ENCODE results near the gene RSRC1. TPM values are rescaled to one million over a fixed set of nuclear protein-coding genes. Genes with fewer than 3 reads are reported as not detected.

RSRC1 gene
- total RNA-seq, 1 experiment from 2014 or later = 37.9 TPM

DNA sequence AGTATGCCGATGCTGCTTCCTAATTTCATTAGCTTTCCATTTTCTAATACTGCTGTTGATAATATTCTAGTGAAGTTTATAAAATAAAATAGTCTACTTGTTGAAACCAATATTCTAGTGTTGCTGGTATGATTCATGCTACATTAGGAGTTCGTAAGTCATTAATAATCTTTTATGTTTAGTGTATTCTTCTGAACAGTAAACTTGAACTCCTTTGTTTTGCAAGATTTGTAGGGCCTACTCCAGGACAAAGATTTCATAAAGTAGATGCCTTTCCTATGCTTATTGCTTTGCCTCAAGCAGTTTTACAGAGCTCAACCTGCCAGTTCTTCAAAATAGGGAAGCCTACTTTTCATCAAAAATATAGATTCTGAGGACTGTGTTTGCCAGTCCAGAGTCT, 111.5 kb downstream of the RSRC1 start:
- no peak overlapping the region for H3T11ph ChIP-seq (ENCODE audit: low read length)
- no peak overlapping the region for H3K9ac ChIP-seq (ENCODE audit: extremely low read depth, insufficient read length, low read length)
- H3K4me1 ChIP-seq (ENCODE audit: insufficient read depth, low read length) = no peaks in the 10 kb centered on the region
- no peaks in the 10 kb centered on the region for H3K27me3 Mint-ChIP-seq (ENCODE audit: low read depth)
- no peaks in the 10 kb centered on the region for H3K79me1 ChIP-seq (ENCODE audit: insufficient read depth, low read depth, low read length, poor library complexity, severe bottlenecking)
- H3K14ac ChIP-seq (ENCODE audit: insufficient read depth, low read length) = no peak overlapping the region
- no peaks in the 10 kb centered on the region; the same call in 1 of the 2 replicates for H3K27me3 ChIP-seq (ENCODE audit: insufficient read depth, low read length)
- H2AFZ ChIP-seq (ENCODE audit: low read length) = no peak overlapping the region
- H2BK15ac ChIP-seq (ENCODE audit: low read depth, low read length) = no peak overlapping the region
- H3K4me2 ChIP-seq (ENCODE audit: insufficient read depth, insufficient read length, low read length) = no peak overlapping the region
- no peaks in the 10 kb centered on the region for H3K36me3 Mint-ChIP-seq (ENCODE audit: insufficient read depth in 1 of 3, low read depth in 3 of 3)
- no peak overlapping the region for H3K4me3 Mint-ChIP-seq
- no peak overlapping the region for H3K23ac ChIP-seq (ENCODE audit: insufficient read length, low read depth, low read length)
- no peak overlapping the region for H4K5ac ChIP-seq (ENCODE audit: insufficient read length, low read depth, low read length)
- H3K4ac ChIP-seq (ENCODE audit: low read depth, low read length) = no peak overlapping the region
- no peaks in the 10 kb centered on the region for H3K9me3 ChIP-seq (ENCODE audit: control insufficient read depth, low read depth, low read length)
- H2BK20ac ChIP-seq (ENCODE audit: low read depth, low read length, poor library complexity, severe bottlenecking) = no peak overlapping the region
- no peak overlapping the region for H3K56ac ChIP-seq (ENCODE audit: insufficient read length, low read depth, low read length)
- H2AK5ac ChIP-seq (ENCODE audit: insufficient read length, low read length) = no peak overlapping the region
- no peak overlapping the region for H2BK120ac ChIP-seq (ENCODE audit: low read depth, low read length, poor library complexity, severe bottlenecking)
- H4K91ac ChIP-seq (ENCODE audit: insufficient read length, low read depth, low read length) = no peak overlapping the region
- DNase-seq = no peak
- H2BK12ac ChIP-seq (ENCODE audit: insufficient read length, low read depth, low read length) = no peak overlapping the region
- no peaks in the 10 kb centered on the region for H4K20me1 ChIP-seq (ENCODE audit: control insufficient read depth, insufficient read depth, insufficient read length)
- WGBS (ENCODE audit: extremely low coverage, insufficient read length, low lambda C conversion rate) = no CpG with 5 or more reads among the region's 2 CpGs
- no peak overlapping the region for H3K27ac Mint-ChIP-seq
- no peak overlapping the region for H3K27ac ChIP-seq (ENCODE audit: insufficient read length, low read depth, low read length)
- peaks cover 0 to 2% of the 10 kb centered on the region in 2 experiments; a peak in 1 of 4 replicates for H3K4me1 Mint-ChIP-seq
- no peak overlapping the region for H4K8ac ChIP-seq (replicated peaks; ENCODE audit: insufficient read length, low read depth, low read length)
- no peak overlapping the region for H2BK5ac ChIP-seq (ENCODE audit: insufficient read length, low read length)
- H3K18ac ChIP-seq (ENCODE audit: insufficient read length, low read depth, low read length) = no peak overlapping the region
- no peaks in the 10 kb centered on the region for H3K23me2 ChIP-seq (ENCODE audit: insufficient read length, low read depth, low read length, poor library complexity, severe bottlenecking)
- H3K9me3 Mint-ChIP-seq = no peaks in the 10 kb centered on the region
- no peaks in the 10 kb centered on the region; the same call in 1 of the 2 replicates for H3K79me2 ChIP-seq (ENCODE audit: insufficient read depth, low read length)
- TF ChIP-seq, protein P1, sequence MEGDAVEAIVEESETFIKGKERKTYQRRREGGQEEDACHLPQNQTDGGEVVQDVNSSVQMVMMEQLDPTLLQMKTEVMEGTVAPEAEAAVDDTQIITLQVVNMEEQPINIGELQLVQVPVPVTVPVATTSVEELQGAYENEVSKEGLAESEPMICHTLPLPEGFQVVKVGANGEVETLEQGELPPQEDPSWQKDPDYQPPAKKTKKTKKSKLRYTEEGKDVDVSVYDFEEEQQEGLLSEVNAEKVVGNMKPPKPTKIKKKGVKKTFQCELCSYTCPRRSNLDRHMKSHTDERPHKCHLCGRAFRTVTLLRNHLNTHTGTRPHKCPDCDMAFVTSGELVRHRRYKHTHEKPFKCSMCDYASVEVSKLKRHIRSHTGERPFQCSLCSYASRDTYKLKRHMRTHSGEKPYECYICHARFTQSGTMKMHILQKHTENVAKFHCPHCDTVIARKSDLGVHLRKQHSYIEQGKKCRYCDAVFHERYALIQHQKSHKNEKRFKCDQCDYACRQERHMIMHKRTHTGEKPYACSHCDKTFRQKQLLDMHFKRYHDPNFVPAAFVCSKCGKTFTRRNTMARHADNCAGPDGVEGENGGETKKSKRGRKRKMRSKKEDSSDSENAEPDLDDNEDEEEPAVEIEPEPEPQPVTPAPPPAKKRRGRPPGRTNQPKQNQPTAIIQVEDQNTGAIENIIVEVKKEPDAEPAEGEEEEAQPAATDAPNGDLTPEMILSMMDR (conservative IDR thresholded peaks at IDR 0.05) = no peak
